GM13976 (cell line): ENCODE measurements around the gene TEX11.
"Not testable (repeated sequence)": the region's sequence is repeated elsewhere in the genome, so short reads cannot be mapped to it uniquely, and the experiment has no call there.

Experiments used
- DNase-seq: peaks from one replicate; pipeline ENCODE4 v3.0.0; 2012; ENCODE audit warnings: low spot score
- CTCF ChIP-seq: IDR thresholded peaks from 2 replicates; pipeline ENCODE4 v1.5.1; 2012; ENCODE audit warnings: borderline replicate concordance, mild to moderate bottlenecking; ENCODE audit not compliant: insufficient read depth; ENCODE audit errors: extremely low read depth, missing control alignments, control extremely low read depth
- in situ Hi-C: fragments of 300-500 bp; cut with MboI; formaldehyde crosslinking; loops from one replicate; pipeline ENCODE4 v1.12.0; 2022; ENCODE audit warnings: low sequenced_read_pairs, mixed read lengths, inconsistent platforms; ENCODE audit not compliant: unreplicated experiment

Gene TEX11

DNA sequence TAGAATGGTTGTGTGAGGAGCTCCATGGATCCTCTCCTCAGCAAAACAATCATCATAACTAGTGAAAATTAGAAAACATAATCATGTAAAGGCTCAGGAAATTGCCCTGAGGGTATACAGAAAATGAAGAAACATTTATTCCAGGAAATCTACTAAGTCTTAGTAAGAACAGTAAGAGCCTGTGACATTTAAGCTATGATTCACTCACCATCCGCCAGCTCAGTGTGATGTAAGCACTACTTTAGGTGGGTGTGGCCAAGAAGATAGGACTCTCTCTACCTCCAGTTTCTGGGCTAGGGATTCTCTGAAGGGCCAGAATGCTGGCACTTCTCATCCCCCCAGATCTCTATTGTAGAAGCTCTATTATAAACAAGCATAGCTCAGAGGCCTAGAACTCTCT, 316.4 kb downstream of the TEX11 start:
- no peak for DNase-seq
- in situ Hi-C loops, result no loop called here
- no peak for TF ChIP-seq CTCF

DNA sequence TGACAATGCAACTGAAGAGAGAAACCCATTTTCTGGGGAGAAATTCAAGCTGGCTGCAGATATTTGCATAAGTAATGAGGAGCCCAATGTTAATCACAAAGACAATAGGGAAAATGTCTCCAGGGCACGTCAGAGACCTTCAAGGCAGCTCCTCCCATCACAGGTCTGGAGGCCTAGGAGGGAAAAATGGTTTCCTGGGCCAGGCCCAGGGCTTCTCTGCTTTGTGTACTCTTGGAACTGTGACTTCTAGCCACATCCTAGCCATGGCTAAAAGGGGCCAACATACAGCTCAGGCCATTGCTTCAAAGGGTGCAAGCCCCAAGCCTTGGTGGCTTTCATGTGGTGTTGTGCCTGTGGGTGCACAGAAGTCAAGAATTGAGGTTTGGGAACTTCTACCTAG, 321.4 kb downstream of the TEX11 start:
- in situ Hi-C loops, DNase-seq: not testable (repeated sequence)

DNA sequence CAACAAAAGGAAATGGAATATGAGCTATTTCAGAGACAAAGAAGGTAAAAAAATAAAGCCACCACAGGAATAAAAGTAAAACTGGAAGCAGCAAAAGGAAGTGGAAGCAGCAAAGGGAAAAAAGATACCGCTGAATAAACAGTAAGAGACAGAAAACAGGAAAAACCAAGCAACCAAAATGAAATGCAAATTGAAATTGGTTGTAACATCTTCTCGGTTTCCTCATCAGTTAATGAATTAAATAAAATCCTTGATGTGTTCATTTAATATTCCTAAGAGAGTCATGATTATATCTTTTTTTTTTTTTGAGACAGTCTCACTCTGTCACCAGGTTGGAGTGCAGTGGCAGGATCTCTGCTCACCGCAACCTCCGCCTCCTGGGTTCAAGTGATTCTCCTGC, 331.1 kb downstream of the TEX11 start:
- DNase-seq, result no peak
- in situ Hi-C loops, result no loop called here
- no peak for TF ChIP-seq CTCF

DNA sequence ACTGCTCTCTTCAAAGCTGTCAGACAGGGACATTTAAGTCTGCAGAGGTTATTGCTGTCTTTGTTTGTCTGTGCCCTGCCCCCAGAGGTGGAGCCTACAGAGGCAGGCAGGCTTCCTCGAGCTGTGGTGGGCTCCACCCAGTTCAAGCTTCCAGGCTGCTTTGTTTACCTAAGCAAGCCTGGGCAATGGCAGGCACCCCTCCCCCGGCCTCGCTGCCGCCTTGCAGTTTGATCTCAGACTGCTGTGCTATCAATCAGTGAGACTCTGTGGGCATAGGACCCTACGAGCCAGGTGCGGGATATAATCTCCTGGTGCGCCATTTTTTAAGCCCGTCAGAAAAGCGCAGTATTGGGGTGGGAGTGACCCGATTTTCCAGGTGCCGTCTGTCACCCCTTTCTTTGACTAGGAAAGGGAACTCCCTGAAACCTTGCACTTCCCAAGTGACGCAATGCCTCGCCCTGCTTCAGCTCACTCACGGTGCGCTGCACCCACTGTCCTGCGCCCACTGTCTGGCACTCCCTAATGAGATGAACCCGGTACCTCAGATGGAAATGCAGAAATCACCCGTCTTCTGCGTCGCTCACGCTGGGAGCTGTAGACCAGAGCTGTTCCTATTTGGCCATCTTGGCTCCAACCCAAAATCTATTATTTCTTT, 338.5 kb downstream of the TEX11 start:
- DNase-seq, in situ Hi-C loops: not testable (repeated sequence)

DNA sequence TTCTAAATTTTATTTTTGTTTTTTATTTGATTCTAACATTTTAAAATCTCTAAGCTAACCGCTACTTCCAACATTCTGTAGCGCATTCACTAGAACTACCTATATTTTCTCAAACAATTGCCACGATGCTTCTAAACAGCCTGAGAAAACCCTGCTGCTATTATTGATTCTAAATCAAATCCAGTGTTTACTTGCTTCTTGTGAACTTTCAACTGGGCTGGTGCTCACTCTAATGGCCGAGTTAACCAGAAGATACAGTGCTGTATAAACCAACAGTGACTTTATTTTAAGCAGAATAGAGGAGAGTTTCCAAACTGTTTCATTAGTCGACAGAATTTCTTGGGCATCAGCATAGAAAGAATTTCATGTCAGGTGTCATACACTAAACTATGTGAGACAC, 353.6 kb downstream of the TEX11 start:
- DNase-seq, result no peak
- no peak for TF ChIP-seq CTCF
- in situ Hi-C loops, result no loop called here

GRCh38 chrX:70554523-70554922, 354.0 kb downstream of the TEX11 start:
- in situ Hi-C loops, result no loop called here
- TF ChIP-seq CTCF, result no peak
- no peak for DNase-seq

DNA sequence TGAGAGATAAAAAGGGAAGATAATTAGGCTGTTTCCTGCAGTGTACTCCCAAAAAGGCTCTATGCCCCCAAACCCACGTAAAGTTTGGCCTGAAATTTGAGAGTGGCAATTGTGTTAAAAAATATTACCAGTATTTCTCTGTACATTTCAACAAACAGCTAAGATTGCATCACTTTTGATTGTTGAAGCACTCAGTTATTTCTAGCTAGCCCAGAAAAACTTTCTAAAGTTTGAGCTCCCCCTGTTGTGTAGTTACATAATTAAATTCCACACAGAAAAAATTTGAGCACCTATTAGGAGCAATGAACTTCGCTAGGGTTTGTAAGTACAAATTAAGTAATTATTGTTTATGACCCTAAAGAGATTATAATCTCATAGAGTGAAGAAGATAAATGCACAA, 354.4 kb downstream of the TEX11 start:
- no peak for DNase-seq
- TF ChIP-seq CTCF, result no peak
- in situ Hi-C loops, result no loop called here

DNA sequence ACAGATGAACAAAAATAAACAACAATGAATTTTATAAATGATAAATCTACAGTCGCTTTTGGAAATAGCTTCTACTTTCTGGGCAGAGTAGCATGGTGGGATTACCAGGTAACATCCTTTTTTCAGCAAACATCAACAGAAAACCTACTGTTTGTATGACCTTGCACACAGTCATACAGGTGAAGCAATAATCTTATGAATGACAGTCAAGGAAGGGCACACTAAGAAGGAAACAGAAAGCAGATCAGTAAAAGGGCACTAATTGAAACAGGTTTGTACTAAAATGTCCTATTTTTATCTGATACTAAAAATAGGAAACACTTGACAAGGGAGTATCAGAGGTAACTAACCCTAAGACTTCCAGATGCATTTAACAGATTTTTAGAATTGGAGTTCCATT, 355.0 kb downstream of the TEX11 start:
- in situ Hi-C loops, result no loop called here
- no peak for TF ChIP-seq CTCF
- DNase-seq, result no peak
